HCT116 (cell line): Measurements from ENCODE around the gene JAK1. TPM values are rescaled to one million over a fixed set of nuclear protein-coding genes. Genes with fewer than 3 reads are reported as not detected.
A peak's percentile ranks its signal among the peaks of the same experiment; 100 is the strongest.
"Not testable (repeated sequence)": the region's sequence is repeated elsewhere in the genome, so short reads cannot be mapped to it uniquely, and the experiment has no call there.

Source experiments
- ATAC-seq: fragments of 200-7000 bp; cut with Tn5 transposase; 2 replicates; pipeline ENCODE4 v1.9.1; 2020; ENCODE audit warnings: mild to moderate bottlenecking, moderate library complexity
- BruUV-seq: library from RNA; stranded (reverse); fragments of 400-500 nt; replicated peaks from 2 replicates; lab custom pipeline; 2021; lab: Mats Ljungman, UMichigan
- CTCF ChIA-PET: fragments of 300-600 bp; sonication (Branson Sonifier 250); formaldehyde crosslinking; loops from one replicate; lab custom pipeline; 2021; ENCODE audit warnings: antibody characterized with exemption; lab: Charles Lee
- POLR2A ChIA-PET: fragments of 300-600, 350-600 bp; sonication (Branson Sonifier 250); formaldehyde crosslinking; loops from one replicate; lab custom pipeline; 2021; ENCODE audit warnings: antibody characterized with exemption; lab: Charles Lee
- RAD21 ChIA-PET, 2 experiments: fragments of 300-600 bp; sonication (Branson Sonifier 250); formaldehyde crosslinking; loops; one replicate each; lab custom pipeline; 2023; ENCODE audit warnings: low total read pairs in 2 of 2; ENCODE audit not compliant: uncharacterized antibody in 2 of 2, unreplicated experiment in 2 of 2, low non-redundant PET in 1 of 2; lab: Charles Lee
- DNase-seq: peaks from one replicate; pipeline ENCODE4 v3.0.0-alpha.2; 2010; ENCODE audit warnings: low read depth, low spot score
- H2AFZ ChIP-seq: fragments of 200-600 bp; shearing (Covaris generic), sonication (generic); 2 replicates; pipeline ENCODE4 v1.6.1; 2017; ENCODE audit warnings: low read depth, mixed run types, mixed read lengths, antibody characterized with exemption, low read length; ENCODE audit not compliant: poor library complexity, severe bottlenecking
- H3K27ac ChIP-seq: 2 replicates; pipeline ENCODE4 v1.5.1; 2012; ENCODE audit warnings: low read depth, low read length
- H3K27me3 ChIP-seq: fragments of 200-600 bp; sonication (generic); 2 replicates; pipeline ENCODE4 v1.6.1; 2016; ENCODE audit warnings: mixed run types, low read length, mixed read lengths; ENCODE audit not compliant: insufficient read depth
- H3K36me3 ChIP-seq, 2 experiments: fragments of 200-500 bp in 1 of 2; fragments of 200-600 bp in 1 of 2; sonication (Bioruptor generic) in 1 of 2; sonication (generic) in 1 of 2; 2 replicates each; pipeline versions ENCODE4 v1.5.1 to v1.6.1; 2014 to 2016; ENCODE audit warnings: low read length in 2 of 2, inconsistent platforms in 1 of 2, mixed read lengths in 1 of 2, mixed run types in 1 of 2; ENCODE audit not compliant: insufficient read depth in 2 of 2, control insufficient read depth in 1 of 2
- H3K4me1 ChIP-seq, 2 experiments: fragments of 200-600 bp in 1 of 2; sonication (generic) in 1 of 2; 2 replicates each; pipeline versions ENCODE4 v1.5.1 to v1.6.1; 2012 to 2017; ENCODE audit warnings: low read length in 2 of 2, inconsistent platforms in 1 of 2, mild to moderate bottlenecking in 1 of 2, mixed read lengths in 1 of 2, mixed run types in 1 of 2, moderate library complexity in 1 of 2; ENCODE audit not compliant: insufficient read depth in 2 of 2, control insufficient read depth in 1 of 2
- H3K4me2 ChIP-seq: fragments of 200-600 bp; sonication (generic); 2 replicates; pipeline ENCODE4 v1.6.1; 2017; ENCODE audit warnings: mixed run types, low read length, mixed read lengths
- H3K4me3 ChIP-seq, 2 experiments: fragments of 200-600 bp in 1 of 2; sonication (generic) in 1 of 2; replicated peaks in 1 of 2; 2 replicates each; pipeline ENCODE4 v1.5.1; 2011 to 2016; ENCODE audit warnings: low read length in 2 of 2, control low read depth in 1 of 2, low read depth in 1 of 2, mild to moderate bottlenecking in 1 of 2, mixed read lengths in 1 of 2, mixed run types in 1 of 2
- H3K79me2 ChIP-seq: fragments of 200-600 bp; sonication (generic); 2 replicates; pipeline ENCODE4 v1.6.1; 2017; ENCODE audit warnings: mild to moderate bottlenecking, mixed run types, low read length, moderate library complexity, mixed read lengths; ENCODE audit not compliant: insufficient read depth
- H3K9ac ChIP-seq: fragments of 200-600 bp; sonication (generic); 2 replicates; pipeline ENCODE4 v1.6.1; 2016; ENCODE audit warnings: low read length, mixed read lengths
- H3K9me2 ChIP-seq: fragments of 200-600 bp; sonication (generic), shearing (Covaris generic); 2 replicates; pipeline ENCODE4 v1.6.1; 2017; ENCODE audit warnings: mixed run types, mild to moderate bottlenecking, moderate library complexity; ENCODE audit not compliant: insufficient read depth
- H3K9me3 ChIP-seq, 2 experiments: fragments of 200-500 bp in 1 of 2; fragments of 200-600 bp in 1 of 2; sonication (Bioruptor generic) in 1 of 2; sonication (generic) in 1 of 2; 2 replicates each; pipeline ENCODE4 v1.6.1; 2014 to 2017; ENCODE audit warnings: low read length in 2 of 2, mixed read lengths in 2 of 2, inconsistent platforms in 1 of 2, low read depth in 1 of 2, mild to moderate bottlenecking in 1 of 2, mixed run types in 1 of 2, moderate library complexity in 1 of 2; ENCODE audit not compliant: control insufficient read depth in 1 of 2, insufficient read depth in 1 of 2
- H4K20me1 ChIP-seq: fragments of 200-600 bp; sonication (generic), shearing (Covaris generic); 2 replicates; pipeline ENCODE4 v1.6.1; 2017; ENCODE audit warnings: mixed run types, mild to moderate bottlenecking, moderate library complexity; ENCODE audit not compliant: insufficient read depth
- CBX3 ChIP-seq: IDR thresholded peaks from 2 replicates; pipeline ENCODE4 v1.6.1; 2012; ENCODE audit warnings: low read depth
- CEBPB ChIP-seq: IDR thresholded peaks from 2 replicates; pipeline ENCODE4 v1.6.1; 2012; ENCODE audit warnings: low read depth
- EGR1 ChIP-seq: IDR thresholded peaks from 2 replicates; pipeline ENCODE4 v1.6.1; 2012; ENCODE audit warnings: low read depth
- ELF1 ChIP-seq: IDR thresholded peaks from 2 replicates; pipeline ENCODE4 v1.6.1; 2012; ENCODE audit warnings: low read depth, borderline replicate concordance
- FOSL1 ChIP-seq: IDR thresholded peaks from 2 replicates; pipeline ENCODE4 v1.6.1; 2012; ENCODE audit warnings: low read depth
- JUND ChIP-seq: IDR thresholded peaks from 2 replicates; pipeline ENCODE4 v1.6.1; 2012
- POLR2A ChIP-seq: IDR thresholded peaks from 2 replicates; pipeline ENCODE4 v1.7.0; 2011; ENCODE audit warnings: borderline replicate concordance; ENCODE audit not compliant: insufficient read depth, insufficient read length; ENCODE audit errors: extremely low read depth
- RAD21 ChIP-seq: IDR thresholded peaks from 2 replicates; pipeline ENCODE4 v1.6.1; 2012; ENCODE audit warnings: low read depth, mild to moderate bottlenecking
- REST ChIP-seq: IDR thresholded peaks from 2 replicates; pipeline ENCODE4 v1.6.1; 2012; ENCODE audit warnings: low read depth
- SIN3A ChIP-seq: IDR thresholded peaks from 2 replicates; pipeline ENCODE4 v1.6.1; 2012; ENCODE audit warnings: low read depth
- SP1 ChIP-seq: IDR thresholded peaks from 2 replicates; pipeline ENCODE4 v1.6.1; 2012; ENCODE audit warnings: low read depth
- TCF7L2 ChIP-seq: IDR thresholded peaks from 2 replicates; pipeline ENCODE4 v1.7.0; 2011; ENCODE audit warnings: borderline replicate concordance, inconsistent platforms; ENCODE audit not compliant: insufficient read depth, insufficient read length; ENCODE audit errors: extremely low read depth
- YY1 ChIP-seq: IDR thresholded peaks from 2 replicates; pipeline ENCODE4 v1.6.1; 2011; ENCODE audit warnings: low read length, low read depth, moderate library complexity, mild to moderate bottlenecking; ENCODE audit not compliant: insufficient replicate concordance; ENCODE audit errors: extremely low read depth
- ZBTB33 ChIP-seq: IDR thresholded peaks from 2 replicates; pipeline ENCODE4 v1.6.1; 2011; ENCODE audit warnings: mild to moderate bottlenecking, low read length, moderate library complexity; ENCODE audit not compliant: insufficient replicate concordance; ENCODE audit errors: extremely low read depth
- ZFX ChIP-seq: fragments of 450-650 bp; IDR thresholded peaks from 2 replicates; pipeline ENCODE4 v1.6.1; 2017
- ZNF274 ChIP-seq: fragments of 200-500 bp; sonication (Bioruptor generic); IDR thresholded peaks from 2 replicates; pipeline ENCODE4 v1.6.1; 2014; ENCODE audit warnings: mild to moderate bottlenecking, low read depth, low read length, inconsistent platforms
- intact Hi-C: fragments of 100-400 bp; cut with micrococcal nuclease; formaldehyde crosslinking; loops from 2 replicates; pipeline ENCODE4 v1.10.0; 2022
- total RNA-seq: library from RNA; stranded (reverse); gene quantifications from one replicate; pipeline ENCODE4 v1.2.1, GENCODE V29; 2021; ENCODE audit not compliant: unreplicated experiment

The JAK1 gene
- total RNA-seq, 1 experiment from 2014 or later, result 53.2 TPM

GRCh38 chr1:64932962-64933295, 33.4 kb downstream of the JAK1 start:
- ATAC-seq (no peak), DNase-seq (no peak)
- H3K4me3 ChIP-seq, result no peak overlapping the region
- H3K9ac ChIP-seq, result no peak overlapping the region
- H3K4me2 ChIP-seq, result 0 out of 2 replicates have a peak overlapping the region, but pooled peaks have one; percentile 9
- TF ChIP-seq SIN3A, result no peak
- no peak for TF ChIP-seq ELF1
- TF ChIP-seq ZFX, result no peak
- TF ChIP-seq ZBTB33, result no peak
- no peak for TF ChIP-seq CBX3
- no peak for TF ChIP-seq YY1
- TF ChIP-seq EGR1, result no peak
- TF ChIP-seq SP1, result no peak
- TF ChIP-seq JUND, result no peak
- no peak for TF ChIP-seq CEBPB
- TF ChIP-seq POLR2A, result no peak
- TF ChIP-seq TCF7L2, result no peak
- TF ChIP-seq FOSL1, result no peak
- TF ChIP-seq ZNF274, result no peak
- no peak for TF ChIP-seq RAD21
- TF ChIP-seq REST, result no peak
- BruUV-seq, result no TSS peak
- H3K36me3 ChIP-seq, result no peaks in the 10 kb centered on the region
- H3K9me3 ChIP-seq, result no peaks in the 10 kb centered on the region
- no peak overlapping the region for H2AFZ ChIP-seq
- peaks cover 35% of the 10 kb centered on the region for H3K79me2 ChIP-seq
- H3K9me2 ChIP-seq, result no peaks in the 10 kb centered on the region
- intact Hi-C loops, result no loop called here
- peaks cover 10 to 25% of the 10 kb centered on the region in 2 experiments; a peak in 3 of 4 replicates for H3K4me1 ChIP-seq
- ChIA-PET RAD21 (no interaction called here), CTCF (no interaction called here), POLR2A (no interaction called here)
- no peak overlapping the region for H3K27ac ChIP-seq
- no peaks in the 10 kb centered on the region for H3K27me3 ChIP-seq
- H4K20me1 ChIP-seq, result no peaks in the 10 kb centered on the region

- POLR2A ChIA-PET, result not testable (repeated sequence)
Observed at GRCh38 chr1:64930640-64931039, 35.7 kb downstream of the JAK1 start.

More at GRCh38 chr1:64930640-64931039, 35.7 kb downstream of the JAK1 start:
- Histone ChIP-seq H3K4me1 (peaks cover 10 to 27% of the 10 kb centered on the region in 2 experiments; a peak in 3 of 4 replicates), H3K79me2 (peaks cover 27% of the 10 kb centered on the region)
- H3K4me2 ChIP-seq, H3K27me3 ChIP-seq, H3K9me3 ChIP-seq, BruUV-seq, H3K9ac ChIP-seq, intact Hi-C loops, ATAC-seq, H3K4me3 ChIP-seq, CTCF ChIA-PET, H3K36me3 ChIP-seq, H3K9me2 ChIP-seq, H3K27ac ChIP-seq, DNase-seq, RAD21 ChIA-PET, H4K20me1 ChIP-seq, H2AFZ ChIP-seq: not testable (repeated sequence)
